Astrocyte of the spinal cord (primary cell): ENCODE measurements around the gene IRS1.

Experiments used
- DNase-seq: peaks from one replicate; pipeline ENCODE4 v3.0.0; 2011; ENCODE audit warnings: low read depth, low spot score
- H3K4me3 ChIP-seq: 2 replicates; pipeline ENCODE4 v1.5.1; 2011; ENCODE audit warnings: low read depth, mild to moderate bottlenecking, low read length, moderate library complexity
- CTCF ChIP-seq: IDR thresholded peaks from 2 replicates; pipeline ENCODE4 v1.5.1; 2012; ENCODE audit warnings: low read depth, mild to moderate bottlenecking, low read length, inconsistent platforms
- in situ Hi-C: cut with HindIII; loops from 2 replicates; pipeline ENCODE4 v1.10.0; 2017; ENCODE audit warnings: low sequenced_read_pairs

IRS1 gene

GRCh38 chr2:226791056-226791486 lies 8.5 kb downstream of the IRS1 start:
- no peak for TF ChIP-seq CTCF
- DNase-seq = peak; percentile 76
- in situ Hi-C loops = loop anchor here (25.0 kb wide), 1 partner anchor 1129 kb away; no protein-coding TSS in a partner anchor
- peak overlapping the region; percentile 49 for H3K4me3 ChIP-seq

GRCh38 chr2:226790431-226790830 lies 9.2 kb downstream of the IRS1 start:
- in situ Hi-C loops = loop anchor here (25.0 kb wide), 1 partner anchor 1128 kb away; no protein-coding TSS in a partner anchor
- no peak for TF ChIP-seq CTCF
- DNase-seq = no peak
- no peak overlapping the region for H3K4me3 ChIP-seq

- no peak for TF ChIP-seq CTCF
- no peak for DNase-seq
- in situ Hi-C loops = loop anchor here (25.0 kb wide), 1 partner anchor 1128 kb away; no protein-coding TSS in a partner anchor
- H3K4me3 ChIP-seq = no peak overlapping the region
Observed at GRCh38 chr2:226790011-226790410, 9.6 kb downstream of the IRS1 start.

GRCh38 chr2:226788881-226789490 lies 10.6 kb downstream of the IRS1 start:
- TF ChIP-seq CTCF = no peak
- DNase-seq = peak; percentile 50
- in situ Hi-C loops = loop anchor here (25.0 kb wide), 1 partner anchor 1127 kb away; no protein-coding TSS in a partner anchor
- H3K4me3 ChIP-seq = no peak overlapping the region

GRCh38 chr2:226788064-226788463 lies 11.6 kb downstream of the IRS1 start:
- H3K4me3 ChIP-seq = no peak overlapping the region
- TF ChIP-seq CTCF = no peak
- no peak for DNase-seq
- in situ Hi-C loops = loop anchor here (25.0 kb wide), 1 partner anchor 1126 kb away; no protein-coding TSS in a partner anchor

GRCh38 chr2:226783885-226784284 lies 15.7 kb downstream of the IRS1 start:
- in situ Hi-C loops = loop anchor here (25.0 kb wide), 1 partner anchor 1122 kb away; no protein-coding TSS in a partner anchor
- DNase-seq = no peak
- TF ChIP-seq CTCF = no peak

More at GRCh38 chr2:226783885-226784284, 15.7 kb downstream of the IRS1 start:
- no peak overlapping the region for H3K4me3 ChIP-seq
